Endothelial cell of umbilical vein (primary cell): ENCODE measurements around the gene NNT. TPM values are rescaled to one million over a fixed set of nuclear protein-coding genes. Genes with fewer than 3 reads are reported as not detected.

Experiments used
- BruUV-seq: library from RNA; stranded (reverse); fragments of 400-500 nt; replicated peaks from 2 replicates; lab custom pipeline; 2021; lab: Mats Ljungman, UMichigan
- CTCF ChIA-PET: fragments of 300-600, 350-600 bp; sonication (Branson Sonifier 250); formaldehyde crosslinking; loops from one replicate; lab custom pipeline; 2021; ENCODE audit warnings: antibody characterized with exemption, inconsistent platforms; lab: Charles Lee
- POLR2A ChIA-PET: fragments of 300-600, 350-600 bp; sonication (Branson Sonifier 250); formaldehyde crosslinking; loops from one replicate; lab custom pipeline; 2021; ENCODE audit warnings: antibody characterized with exemption, inconsistent platforms; lab: Charles Lee
- DNase-seq: peaks from one replicate; pipeline ENCODE4 v3.0.0-alpha.2; 2011; ENCODE audit warnings: low read depth, low spot score
- FAIRE-seq: peaks from 2 replicates; lab custom pipeline; 2011; peaks lifted over from hg19 to GRCh38; lab: Jason Lieb, UNC
- H2AFZ ChIP-seq: 2 replicates; pipeline ENCODE4 v1.6.0; 2012; ENCODE audit warnings: low read depth, low read length, control low read depth, inconsistent platforms
- H3K27ac ChIP-seq: 2 replicates; pipeline ENCODE4 v1.5.1; 2011; ENCODE audit warnings: low read depth, mild to moderate bottlenecking, control low read depth, low read length, moderate library complexity; ENCODE audit not compliant: insufficient read depth
- H3K27me3 ChIP-seq, 2 experiments: 2 replicates each; pipeline versions ENCODE4 v1.6.0 to v1.6.1; 2011; ENCODE audit warnings: low read length in 2 of 2, mixed read lengths in 1 of 2; ENCODE audit not compliant: control insufficient read depth in 2 of 2, insufficient read depth in 2 of 2
- H3K36me3 ChIP-seq, 2 experiments: 2 replicates in 1 of 2; 3 replicates in 1 of 2; pipeline ENCODE4 v1.5.1; 2011; ENCODE audit warnings: low read length in 2 of 2, mild to moderate bottlenecking in 1 of 2, moderate library complexity in 1 of 2; ENCODE audit not compliant: control insufficient read depth in 2 of 2, insufficient read depth in 2 of 2; ENCODE audit errors: extremely low read depth in 1 of 2
- H3K4me1 ChIP-seq: 3 replicates; pipeline ENCODE4 v1.5.1; 2011; ENCODE audit warnings: mild to moderate bottlenecking, low read length; ENCODE audit not compliant: control insufficient read depth, insufficient read depth; ENCODE audit errors: extremely low read depth
- H3K4me2 ChIP-seq: 2 replicates; pipeline ENCODE4 v1.6.1; 2011; ENCODE audit warnings: low read length, control low read depth, mixed read lengths; ENCODE audit not compliant: insufficient read depth
- H3K4me3 ChIP-seq, 3 experiments: fragments of 200-600 bp in 1 of 3; sonication (generic), shearing (Covaris generic) in 1 of 3; replicated peaks in 1 of 3; 2 replicates each; pipeline ENCODE4 v1.5.1; 2011 to 2016; ENCODE audit warnings: control low read depth in 3 of 3, low read length in 3 of 3, mild to moderate bottlenecking in 2 of 3, inconsistent platforms in 1 of 3, low read depth in 1 of 3, moderate library complexity in 1 of 3; ENCODE audit not compliant: insufficient read depth in 1 of 3
- H3K79me2 ChIP-seq: 2 replicates; pipeline ENCODE4 v1.6.0; 2012; ENCODE audit warnings: low read length, inconsistent platforms; ENCODE audit not compliant: control insufficient read depth, insufficient read depth
- H3K9ac ChIP-seq: replicated peaks from 2 replicates; pipeline ENCODE3; 2011; ENCODE audit warnings: low read length, control low read depth; ENCODE audit not compliant: insufficient read depth; ENCODE audit errors: extremely low read depth
- H3K9me1 ChIP-seq: replicated peaks from 3 replicates; pipeline ENCODE4 v1.6.0; 2011; ENCODE audit warnings: mild to moderate bottlenecking, low read length; ENCODE audit not compliant: control insufficient read depth, insufficient read depth; ENCODE audit errors: extremely low read depth
- H3K9me3 ChIP-seq: replicated peaks from 2 replicates; pipeline ENCODE4 v1.5.1; 2012; ENCODE audit warnings: low read length, inconsistent platforms; ENCODE audit not compliant: control insufficient read depth, insufficient read depth
- H4K20me1 ChIP-seq: replicated peaks from 2 replicates; pipeline ENCODE3; 2011; ENCODE audit warnings: mild to moderate bottlenecking, low read length; ENCODE audit not compliant: control insufficient read depth, insufficient read depth; ENCODE audit errors: extremely low read depth
- CTCF ChIP-seq, 2 donors: IDR thresholded peaks; 1 replicate in 1 of 2; 2 replicates in 1 of 2; pipeline ENCODE4 v1.5.1; 2011; ENCODE audit warnings: low read length in 2 of 2, mild to moderate bottlenecking in 2 of 2, moderate library complexity in 2 of 2, control low read depth in 1 of 2, inconsistent platforms in 1 of 2, low read depth in 1 of 2; ENCODE audit not compliant: insufficient read depth in 1 of 2; ENCODE audit errors: extremely low read depth in 1 of 2
- EZH2 ChIP-seq: IDR thresholded peaks from 2 replicates; pipeline ENCODE4 v1.6.1; 2012; ENCODE audit warnings: borderline replicate concordance, low read depth, mild to moderate bottlenecking, moderate library complexity, low read length, inconsistent platforms; ENCODE audit not compliant: severe bottlenecking
- FOS ChIP-seq: IDR thresholded peaks from 2 replicates; pipeline ENCODE4 v1.6.1; 2011; ENCODE audit warnings: mild to moderate bottlenecking, low read length, moderate library complexity, borderline replicate concordance; ENCODE audit not compliant: insufficient read depth
- GATA2 ChIP-seq: IDR thresholded peaks from 2 replicates; pipeline ENCODE4 v1.7.0; 2011; ENCODE audit warnings: low read depth, mild to moderate bottlenecking, moderate library complexity, mixed read lengths, low read length; ENCODE audit not compliant: insufficient read length, insufficient read depth
- JUN ChIP-seq: IDR thresholded peaks from 2 replicates; pipeline ENCODE4 v1.6.1; 2011; ENCODE audit warnings: borderline replicate concordance, low read depth; ENCODE audit not compliant: insufficient read length, insufficient read depth
- MAX ChIP-seq: IDR thresholded peaks from 2 replicates; pipeline ENCODE4 v1.6.1; 2011; ENCODE audit not compliant: insufficient read depth, insufficient read length
- MYC ChIP-seq: IDR thresholded peaks from one replicate; pipeline ENCODE4 v1.6.1; 2011; ENCODE audit warnings: mild to moderate bottlenecking, low read depth, low read length
- POLR2A ChIP-seq: IDR thresholded peaks from 2 replicates; pipeline ENCODE4 v1.6.1; 2012; ENCODE audit warnings: low read depth, mild to moderate bottlenecking, control low read depth, low read length
- POLR2AphosphoS5 ChIP-seq: IDR thresholded peaks from 2 replicates; pipeline ENCODE4 v1.6.1; 2012; ENCODE audit warnings: low read depth, mild to moderate bottlenecking, control low read depth, low read length, moderate library complexity; ENCODE audit not compliant: insufficient read depth
- dilution Hi-C: fragments of 300-500 bp; cut with MboI; formaldehyde crosslinking; loops from one replicate; pipeline ENCODE4 v1.15.0; 2019; ENCODE audit warnings: low sequenced_read_pairs; ENCODE audit not compliant: extremely low pct_ligation_motif_present
- intact Hi-C: fragments of 100-400 bp; cut with micrococcal nuclease; formaldehyde crosslinking; loops from one replicate; pipeline ENCODE4 v1.10.0; 2022
- polyA plus RNA-seq, 4 experiments: library from polyadenylated mRNA; depleted of rRNA in 3 of 4; stranded (reverse) in 3 of 4; unstranded in 1 of 4; fragments of >200 nt; gene quantifications; 2 replicates each; pipeline versions ENCODE4 v1.2.1 to v1.2.3, GENCODE V29; 2011 to 2012; ENCODE audit warnings: missing spikeins in 1 of 4
- total RNA-seq: library from RNA; stranded (reverse); gene quantifications from 2 replicates; pipeline ENCODE4 v1.2.3, GENCODE V29; 2021

NNT gene
- total and polyA plus RNA-seq, 2 donors (not counting 3 experiments of a cell fraction or from before 2014, with no cell fraction given) = 38.2 to 82.5 TPM

GRCh38 chr5:43583724-43584123, 19.3 kb upstream of the NNT start:
- no peak overlapping the region for H3K9ac ChIP-seq
- no peak for DNase-seq
- H3K4me1 ChIP-seq = no peaks in the 10 kb centered on the region
- FAIRE-seq = no peak
- no peaks in the 10 kb centered on the region for H3K9me3 ChIP-seq
- no TSS peak for BruUV-seq
- no peaks in the 10 kb centered on the region for H3K9me1 ChIP-seq
- H2AFZ ChIP-seq = no peak overlapping the region
- no peaks in the 10 kb centered on the region for H3K27me3 ChIP-seq
- no peak overlapping the region for H3K27ac ChIP-seq
- no peaks in the 10 kb centered on the region for H4K20me1 ChIP-seq
- intact Hi-C loops (no loop called here), dilution Hi-C loops (no loop called here)
- TF ChIP-seq JUN (no peak), EZH2 (no peak), GATA2 (no peak), POLR2AphosphoS5 (no peak), POLR2A (no peak), CTCF (IDR thresholded peaks at IDR 0.05; ENCODE audit: extremely low read depth in 1 of 2, insufficient read depth in 1 of 2, low read depth in 1 of 2, low read length in 2 of 2) (no peak), MYC (no peak), FOS (no peak), MAX (no peak)
- ChIA-PET POLR2A (no interaction called here), CTCF (no interaction called here)
- no peaks in the 10 kb centered on the region for H3K36me3 ChIP-seq
- H3K79me2 ChIP-seq = no peaks in the 10 kb centered on the region
- H3K4me3 ChIP-seq = no peak overlapping the region
- H3K4me2 ChIP-seq = no peak overlapping the region
